ENCODE results near the gene ATP1A4.
A peak's percentile ranks its signal among the peaks of the same experiment; 100 is the strongest.

Gene ATP1A4

GRCh38 chr1:160208557-160209320 is 57.3 kb downstream of the ATP1A4 start:
- FAIRE-seq, result no peak

GRCh38 chr1:160209321-160210046 is 58.1 kb downstream of the ATP1A4 start:
- FAIRE-seq (no peak), DNase-seq (ENCODE audit: insufficient read length) (no peak)
- peak; percentile 26; the same call in 1 of the 2 replicates for TF ChIP-seq POLR2A (IDR thresholded peaks at IDR 0.05; ENCODE audit: low read depth, low read length)
- TF ChIP-seq TAF1 (IDR thresholded peaks at IDR 0.05; ENCODE audit: borderline replicate concordance, low read depth, low read length), result no peak

More at GRCh38 chr1:160208557-160209320, 57.3 kb downstream of the ATP1A4 start:
- no peak for DNase-seq (ENCODE audit: insufficient read length)
- TF ChIP-seq POLR2A (IDR thresholded peaks at IDR 0.05; ENCODE audit: low read depth, low read length), result peak; percentile 21; the same call in 1 of the 2 replicates
- no peak for TF ChIP-seq TAF1 (IDR thresholded peaks at IDR 0.05; ENCODE audit: borderline replicate concordance, low read depth, low read length)
- no peak for TF ChIP-seq POLR2AphosphoS5 (IDR thresholded peaks at IDR 0.05; ENCODE audit: low read depth, low read length)

GRCh38 chr1:160210561-160210960 is 59.2 kb downstream of the ATP1A4 start:
- TF ChIP-seq POLR2AphosphoS5 (IDR thresholded peaks at IDR 0.05; ENCODE audit: low read depth, low read length), result no peak
- TF ChIP-seq POLR2A (IDR thresholded peaks at IDR 0.05; ENCODE audit: low read depth, low read length), result no peak
- no peak for TF ChIP-seq TAF1 (IDR thresholded peaks at IDR 0.05; ENCODE audit: borderline replicate concordance, low read depth, low read length)
- DNase-seq (ENCODE audit: insufficient read length) (no peak), FAIRE-seq (no peak)

GRCh38 chr1:160211046-160211790 is 59.8 kb downstream of the ATP1A4 start:
- no peak for TF ChIP-seq TAF1 (IDR thresholded peaks at IDR 0.05; ENCODE audit: borderline replicate concordance, low read depth, low read length)
- TF ChIP-seq POLR2A (IDR thresholded peaks at IDR 0.05; ENCODE audit: low read depth, low read length), result no peak
- no peak for TF ChIP-seq POLR2AphosphoS5 (IDR thresholded peaks at IDR 0.05; ENCODE audit: low read depth, low read length)
- no peak for FAIRE-seq
- DNase-seq (ENCODE audit: insufficient read length), result no peak

- TF ChIP-seq POLR2AphosphoS5 (IDR thresholded peaks at IDR 0.05; ENCODE audit: low read depth, low read length), result no peak
- TF ChIP-seq POLR2A (IDR thresholded peaks at IDR 0.05; ENCODE audit: low read depth, low read length), result no peak
- TF ChIP-seq TAF1 (IDR thresholded peaks at IDR 0.05; ENCODE audit: borderline replicate concordance, low read depth, low read length), result no peak
- FAIRE-seq (no peak), DNase-seq (ENCODE audit: insufficient read length) (no peak)
Measured at GRCh38 chr1:160214481-160215140, 63.2 kb downstream of the ATP1A4 start.

- TF ChIP-seq POLR2AphosphoS5 (IDR thresholded peaks at IDR 0.05; ENCODE audit: low read depth, low read length), result no peak
- TF ChIP-seq POLR2A (IDR thresholded peaks at IDR 0.05; ENCODE audit: low read depth, low read length), result no peak
- no peak for TF ChIP-seq TAF1 (IDR thresholded peaks at IDR 0.05; ENCODE audit: borderline replicate concordance, low read depth, low read length)
- no peak for FAIRE-seq
- no peak for DNase-seq (ENCODE audit: insufficient read length)
Measured at GRCh38 chr1:160216301-160216700, 64.9 kb downstream of the ATP1A4 start.

- DNase-seq (ENCODE audit: insufficient read length), result no peak
- no peak for FAIRE-seq
- TF ChIP-seq POLR2A (IDR thresholded peaks at IDR 0.05; ENCODE audit: low read depth, low read length) (no peak), POLR2AphosphoS5 (IDR thresholded peaks at IDR 0.05; ENCODE audit: low read depth, low read length) (no peak), TAF1 (IDR thresholded peaks at IDR 0.05; ENCODE audit: borderline replicate concordance, low read depth, low read length) (no peak)
Measured at GRCh38 chr1:160217481-160218051, 66.2 kb downstream of the ATP1A4 start.

- FAIRE-seq, result no peak
- no peak for TF ChIP-seq POLR2A (IDR thresholded peaks at IDR 0.05; ENCODE audit: low read depth, low read length)
- TF ChIP-seq POLR2AphosphoS5 (IDR thresholded peaks at IDR 0.05; ENCODE audit: low read depth, low read length), result no peak
- TF ChIP-seq TAF1 (IDR thresholded peaks at IDR 0.05; ENCODE audit: borderline replicate concordance, low read depth, low read length), result no peak
- no peak for DNase-seq (ENCODE audit: insufficient read length)
Measured at GRCh38 chr1:160219062-160219929, 67.9 kb downstream of the ATP1A4 start.

- TF ChIP-seq POLR2AphosphoS5 (IDR thresholded peaks at IDR 0.05; ENCODE audit: low read depth, low read length) (no peak), POLR2A (IDR thresholded peaks at IDR 0.05; ENCODE audit: low read depth, low read length) (no peak), TAF1 (IDR thresholded peaks at IDR 0.05; ENCODE audit: borderline replicate concordance, low read depth, low read length) (no peak)
- DNase-seq (ENCODE audit: insufficient read length) (no peak), FAIRE-seq (no peak)
Measured at GRCh38 chr1:160220301-160220700, 68.9 kb downstream of the ATP1A4 start.

GRCh38 chr1:160221089-160221488 is 69.7 kb downstream of the ATP1A4 start:
- TF ChIP-seq POLR2AphosphoS5 (IDR thresholded peaks at IDR 0.05; ENCODE audit: low read depth, low read length), result no peak
- TF ChIP-seq POLR2A (IDR thresholded peaks at IDR 0.05; ENCODE audit: low read depth, low read length), result no peak
- no peak for TF ChIP-seq TAF1 (IDR thresholded peaks at IDR 0.05; ENCODE audit: borderline replicate concordance, low read depth, low read length)
- DNase-seq (ENCODE audit: insufficient read length) (no peak), FAIRE-seq (no peak)

Measured in GM12892 (cell line).